ENCODE data around the gene RNF149.
"Not testable (repeated sequence)": the region's sequence is repeated elsewhere in the genome, so short reads cannot be mapped to it uniquely, and the experiment has no call there.

Gene RNF149

GRCh38 chr2:101308432-101309210, at the start of gene RNF149:
RNF149 (minus strand) TSS chr2:101308701; CDS start chr2:101308588, 113 bp downstream.
- peak; percentile 88 for DNase-seq

GRCh38 chr2:101357376-101357775, 48.9 kb upstream of the RNF149 start:
- DNase-seq, result no peak

- no peak for DNase-seq
Measured at GRCh38 chr2:101356521-101356920, 48.0 kb upstream of the RNF149 start.

- DNase-seq, result no peak
Measured at GRCh38 chr2:101356055-101356454, 47.6 kb upstream of the RNF149 start.

- DNase-seq, result no peak
Measured at GRCh38 chr2:101355401-101356054, 47.0 kb upstream of the RNF149 start.

GRCh38 chr2:101354420-101355311, 46.2 kb upstream of the RNF149 start:
- no peak for DNase-seq

GRCh38 chr2:101352631-101353030, 44.1 kb upstream of the RNF149 start:
- DNase-seq, result not testable (repeated sequence)

GRCh38 chr2:101351207-101351606, 42.7 kb upstream of the RNF149 start:
- DNase-seq, result no peak

- no peak for DNase-seq
Measured at GRCh38 chr2:101349893-101350662, 41.6 kb upstream of the RNF149 start.

- no peak for DNase-seq
Measured at GRCh38 chr2:101348883-101349282, 40.4 kb upstream of the RNF149 start.

- no peak for DNase-seq
Measured at GRCh38 chr2:101346909-101347308, 38.4 kb upstream of the RNF149 start.

DNA sequence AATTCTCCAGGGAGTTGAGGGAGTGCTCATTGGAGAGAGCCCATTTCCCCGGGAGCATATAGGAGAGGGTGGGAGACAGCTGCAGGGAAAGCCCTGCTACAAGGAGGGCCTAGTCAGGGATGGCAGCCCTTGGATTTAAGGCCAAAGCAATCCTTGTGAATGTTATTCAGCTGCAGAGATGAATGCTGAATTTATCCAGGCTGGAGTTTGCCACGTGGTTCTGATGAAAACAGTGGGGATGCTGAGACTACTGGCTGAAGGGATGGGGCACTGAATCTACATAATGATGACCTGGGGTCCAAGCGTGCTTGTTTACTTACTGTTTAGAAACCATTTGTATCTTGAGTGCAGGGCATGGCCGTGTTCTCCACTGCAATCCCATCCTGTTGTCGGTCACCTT, 35.6 kb upstream of the RNF149 start:
- DNase-seq, result no peak

GRCh38 chr2:101342625-101343008, 34.1 kb upstream of the RNF149 start:
- DNase-seq, result no peak

DNA sequence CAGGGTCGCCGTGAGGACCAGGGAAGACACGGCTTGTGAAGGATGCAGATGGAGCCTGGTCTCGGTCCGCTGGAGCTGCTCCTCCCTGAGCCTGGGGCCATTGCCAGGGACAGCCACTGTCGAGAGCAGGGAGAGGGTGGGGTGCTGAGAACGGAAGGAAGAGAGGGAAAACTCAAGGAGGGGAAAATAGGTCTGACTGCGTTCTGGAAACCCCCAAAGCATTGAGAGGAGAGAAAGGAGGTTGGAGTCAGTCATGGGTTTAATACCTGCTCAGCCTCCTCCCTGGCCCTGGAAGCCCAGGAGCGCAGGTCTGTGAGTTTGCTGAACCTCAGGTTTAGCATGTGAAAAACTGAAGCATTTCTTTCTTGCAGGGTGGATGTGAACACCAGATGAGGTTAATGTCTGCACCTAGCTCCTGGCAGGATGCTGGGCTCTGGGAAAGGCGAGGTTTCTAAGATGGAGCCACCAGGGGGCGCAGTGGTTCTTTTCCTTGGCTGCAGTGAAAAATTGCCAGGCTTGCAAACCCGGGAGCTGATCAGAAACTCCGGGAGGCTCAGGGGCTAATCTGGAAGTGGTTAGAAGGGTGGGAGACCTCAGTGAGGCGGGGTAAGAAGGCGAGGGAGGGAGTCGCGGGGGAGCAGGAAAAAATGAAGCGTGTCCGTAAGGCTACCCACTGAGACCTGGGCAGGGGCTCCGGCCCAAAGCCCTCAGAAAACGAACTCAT, 33.6 kb upstream of the RNF149 start:
- DNase-seq, result peak; percentile 71

GRCh38 chr2:101341421-101341820, 32.9 kb upstream of the RNF149 start:
- peak; percentile 36 for DNase-seq

DNA sequence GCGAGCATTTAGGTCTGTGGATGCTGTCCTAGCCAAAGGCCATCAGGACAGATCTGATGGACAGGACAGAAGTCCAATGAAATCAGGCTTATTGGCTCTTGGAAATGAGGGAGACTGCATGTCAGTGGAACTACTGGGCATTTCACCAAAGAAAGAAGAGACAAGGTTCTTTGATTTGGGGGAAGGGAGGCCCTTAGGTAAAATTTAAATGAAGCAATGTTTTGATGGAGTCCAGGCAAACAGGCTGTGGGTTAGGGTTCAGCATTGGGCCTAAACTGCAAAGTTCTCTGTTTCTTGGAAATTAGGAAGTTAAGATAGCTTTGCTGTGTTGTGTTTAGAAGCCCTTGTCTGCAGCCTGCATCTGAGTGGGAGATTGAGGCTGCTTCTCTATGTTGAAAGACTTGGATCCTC, 31.6 kb upstream of the RNF149 start:
- DNase-seq, result no peak

GRCh38 chr2:101339266-101339880, 30.9 kb upstream of the RNF149 start:
- no peak for DNase-seq

DNA sequence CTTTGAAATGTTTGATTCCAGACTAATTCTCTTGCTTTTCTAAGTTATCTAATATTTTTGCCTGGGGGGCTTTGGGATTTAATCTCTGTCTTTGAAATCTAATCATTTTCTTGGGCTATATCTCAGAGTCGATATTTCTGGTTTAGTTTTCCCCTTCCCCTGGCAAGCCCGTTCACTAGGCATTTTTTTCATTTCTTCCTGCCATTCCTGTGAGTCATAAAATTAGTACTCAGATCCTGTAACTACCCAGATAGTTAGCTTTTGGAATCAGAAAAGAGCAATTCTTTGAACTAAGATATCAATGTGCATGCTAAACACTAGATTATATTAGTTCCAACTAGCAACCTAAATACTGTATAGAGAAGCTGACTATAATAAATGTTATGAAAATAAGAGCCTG, 29.4 kb upstream of the RNF149 start:
- no peak for DNase-seq

DNA sequence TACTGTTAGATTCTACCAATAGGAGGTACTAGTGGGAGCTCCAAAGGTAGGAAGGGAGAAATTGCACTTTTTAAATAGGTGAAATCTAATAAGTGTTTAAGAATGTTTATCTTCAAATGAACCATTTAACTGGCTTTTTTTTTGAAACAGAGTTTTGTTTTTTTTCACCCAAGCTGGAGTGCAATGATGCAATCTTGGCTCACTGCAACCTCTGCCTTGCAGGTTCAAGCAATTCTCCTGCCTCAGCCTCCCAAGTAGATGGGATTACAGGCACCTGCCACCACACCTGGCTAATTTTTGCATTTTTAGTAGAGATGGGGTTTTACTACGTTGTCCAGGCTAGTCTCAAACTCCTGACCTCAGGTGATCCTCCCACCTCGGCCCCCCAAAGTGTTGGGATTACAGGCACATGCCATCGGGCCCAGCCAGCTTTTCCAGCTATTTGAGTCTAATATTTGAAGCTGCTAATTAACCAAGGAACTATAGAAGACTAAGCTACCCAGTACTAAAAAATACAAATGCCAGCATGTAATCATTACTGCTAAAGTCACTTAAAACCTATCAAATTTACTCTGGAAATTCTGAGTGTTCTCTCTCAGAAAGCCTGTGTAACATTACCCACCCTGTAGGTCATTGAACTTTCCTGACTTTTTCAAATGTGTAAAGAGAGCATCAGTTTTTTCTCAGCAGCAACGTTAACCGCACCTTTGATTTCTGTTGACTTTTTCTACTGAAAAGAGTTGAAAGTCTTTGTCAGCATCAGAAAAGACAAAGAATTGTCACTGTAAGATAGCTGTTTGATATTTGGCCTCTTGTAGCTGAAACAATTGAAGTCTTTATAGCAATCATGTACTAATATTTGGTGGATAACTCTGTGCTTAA, 24.6 kb upstream of the RNF149 start:
- DNase-seq, result no peak

- DNase-seq, result no peak
Measured at GRCh38 chr2:101331202-101331601, 22.7 kb upstream of the RNF149 start.
